ENCODE data around the gene GUCY2C. TPM values are rescaled to one million over a fixed set of nuclear protein-coding genes. Genes with fewer than 3 reads are reported as not detected.

GUCY2C gene
- total RNA-seq, 4 donors from 2014 or later, result 0.19 TPM; not detected in 3

DNA sequence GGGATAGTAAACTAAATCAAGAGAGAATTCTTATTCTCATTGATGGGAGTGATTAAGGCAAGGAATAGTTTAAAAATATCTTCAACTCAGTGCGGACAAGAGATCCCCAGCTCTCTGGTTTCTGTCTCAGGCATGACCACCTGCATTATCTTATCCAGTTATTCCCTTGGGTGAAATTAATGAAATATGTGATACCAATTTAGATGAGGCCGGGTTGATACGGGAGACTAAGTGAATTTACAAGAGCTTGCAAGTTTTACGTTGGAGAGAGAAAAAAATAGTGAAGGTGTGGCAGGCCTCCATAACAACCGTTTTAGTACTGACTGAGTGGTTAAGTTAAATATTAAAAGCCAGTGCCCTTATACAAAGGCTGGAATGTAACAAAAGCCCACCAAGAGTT lies 67.6 kb downstream of the GUCY2C start:
- TF ChIP-seq POLR2A (IDR thresholded peaks at IDR 0.05), result no peak
- TF ChIP-seq, protein P1, sequence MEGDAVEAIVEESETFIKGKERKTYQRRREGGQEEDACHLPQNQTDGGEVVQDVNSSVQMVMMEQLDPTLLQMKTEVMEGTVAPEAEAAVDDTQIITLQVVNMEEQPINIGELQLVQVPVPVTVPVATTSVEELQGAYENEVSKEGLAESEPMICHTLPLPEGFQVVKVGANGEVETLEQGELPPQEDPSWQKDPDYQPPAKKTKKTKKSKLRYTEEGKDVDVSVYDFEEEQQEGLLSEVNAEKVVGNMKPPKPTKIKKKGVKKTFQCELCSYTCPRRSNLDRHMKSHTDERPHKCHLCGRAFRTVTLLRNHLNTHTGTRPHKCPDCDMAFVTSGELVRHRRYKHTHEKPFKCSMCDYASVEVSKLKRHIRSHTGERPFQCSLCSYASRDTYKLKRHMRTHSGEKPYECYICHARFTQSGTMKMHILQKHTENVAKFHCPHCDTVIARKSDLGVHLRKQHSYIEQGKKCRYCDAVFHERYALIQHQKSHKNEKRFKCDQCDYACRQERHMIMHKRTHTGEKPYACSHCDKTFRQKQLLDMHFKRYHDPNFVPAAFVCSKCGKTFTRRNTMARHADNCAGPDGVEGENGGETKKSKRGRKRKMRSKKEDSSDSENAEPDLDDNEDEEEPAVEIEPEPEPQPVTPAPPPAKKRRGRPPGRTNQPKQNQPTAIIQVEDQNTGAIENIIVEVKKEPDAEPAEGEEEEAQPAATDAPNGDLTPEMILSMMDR (IDR thresholded peaks at IDR 0.05), result no peak
- Histone ChIP-seq H3K36me3 (no peaks in the 10 kb centered on the region), H3K27me3 (no peaks in the 10 kb centered on the region), H3K4me3 (no peak overlapping the region), H3K4me1 (peaks cover 0 to 7% (median 0%) of the 10 kb centered on the region in 3 donors), H3K27ac (no peak overlapping the region), H3K9me3 (no peaks in the 10 kb centered on the region)
- intact Hi-C loops (cut with DNase I), result no loop called here
- 73 to 77% methylated on average over 5 of the region's 5 CpGs for WGBS, 2 donors
- DNase-seq, result no peak

DNA sequence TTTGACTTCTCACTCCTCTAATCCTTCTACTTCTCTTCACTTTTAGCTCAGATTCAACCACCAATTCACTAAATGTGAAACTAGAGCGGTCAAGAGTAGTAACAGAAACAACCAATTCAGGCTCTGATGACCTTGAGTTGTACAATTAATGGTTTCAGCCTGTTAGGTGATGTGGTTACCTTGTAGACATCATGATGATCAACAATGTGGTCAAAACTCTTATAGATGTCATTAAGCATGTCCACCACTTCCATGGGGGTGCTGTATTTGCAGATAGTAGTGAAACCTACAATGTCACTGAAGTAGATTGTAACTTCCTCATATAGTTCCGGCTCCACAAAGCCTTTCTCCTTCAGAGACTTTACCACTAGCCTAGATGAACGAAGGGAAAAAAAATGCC lies 74.6 kb downstream of the GUCY2C start:
- no peaks in the 10 kb centered on the region for H3K27me3 ChIP-seq
- TF ChIP-seq POLR2A (IDR thresholded peaks at IDR 0.05), result no peak
- TF ChIP-seq, protein P1 (IDR thresholded peaks at IDR 0.05), result no peak
- intact Hi-C loops (cut with DNase I), result no loop called here
- H3K27ac ChIP-seq, result no peak overlapping the region
- no peaks in the 10 kb centered on the region for H3K9me3 ChIP-seq
- H3K36me3 ChIP-seq, result no peaks in the 10 kb centered on the region
- DNase-seq, result no peak
- peaks cover 0 to 6% (median 0%) of the 10 kb centered on the region in 3 donors for H3K4me1 ChIP-seq
- H3K4me3 ChIP-seq, result no peak overlapping the region
- 78 to 86% methylated on average over 3 of the region's 3 CpGs for WGBS, 2 donors

DNA sequence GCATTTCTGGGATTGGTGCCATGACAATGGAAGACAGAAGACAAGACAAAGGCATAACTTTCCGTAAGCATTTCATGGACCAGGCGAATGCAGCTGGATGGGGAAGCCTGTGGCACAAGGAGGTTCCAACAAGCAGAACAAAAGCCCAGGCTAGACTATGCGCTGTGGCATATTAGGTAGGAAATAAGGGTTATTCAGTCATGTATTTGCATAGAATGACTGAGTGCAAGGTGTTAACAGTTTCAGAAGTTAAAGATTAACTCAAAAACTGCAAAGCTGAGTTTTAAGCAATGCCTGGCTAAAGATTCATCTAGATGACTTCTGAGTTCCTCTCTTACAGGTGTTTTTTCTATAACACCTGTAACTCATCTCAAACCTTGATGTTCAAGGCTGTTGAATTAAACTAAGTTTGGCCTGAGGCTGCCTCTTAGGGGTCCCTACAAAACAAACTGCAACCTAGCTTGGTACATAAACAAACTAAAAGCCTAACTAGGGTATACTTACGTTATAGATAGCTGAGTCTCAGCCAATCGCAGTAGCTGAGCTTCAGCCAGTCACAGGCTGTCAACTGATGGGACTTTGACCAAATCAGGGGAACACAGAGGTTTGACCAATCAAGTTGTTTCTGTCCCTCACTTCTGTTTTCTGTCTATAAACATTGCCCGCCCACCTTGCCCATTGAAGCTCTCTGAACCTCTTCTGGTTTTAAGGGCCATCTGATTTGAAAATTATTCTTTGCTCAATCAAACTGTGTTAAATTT lies 76.5 kb downstream of the GUCY2C start:
- no peak overlapping the region for H3K4me3 ChIP-seq
- no peak for DNase-seq
- intact Hi-C loops (cut with DNase I), result no loop called here
- H3K27me3 ChIP-seq, result no peaks in the 10 kb centered on the region
- peaks cover 0 to 16% (median 3%) of the 10 kb centered on the region in 3 donors for H3K4me1 ChIP-seq
- no peaks in the 10 kb centered on the region for H3K9me3 ChIP-seq
- 73 to 85% methylated on average over 6 of the region's 6 CpGs for WGBS, 2 donors
- H3K27ac ChIP-seq, result no peak overlapping the region
- no peak for TF ChIP-seq POLR2A (IDR thresholded peaks at IDR 0.05)
- no peaks in the 10 kb centered on the region for H3K36me3 ChIP-seq

DNA sequence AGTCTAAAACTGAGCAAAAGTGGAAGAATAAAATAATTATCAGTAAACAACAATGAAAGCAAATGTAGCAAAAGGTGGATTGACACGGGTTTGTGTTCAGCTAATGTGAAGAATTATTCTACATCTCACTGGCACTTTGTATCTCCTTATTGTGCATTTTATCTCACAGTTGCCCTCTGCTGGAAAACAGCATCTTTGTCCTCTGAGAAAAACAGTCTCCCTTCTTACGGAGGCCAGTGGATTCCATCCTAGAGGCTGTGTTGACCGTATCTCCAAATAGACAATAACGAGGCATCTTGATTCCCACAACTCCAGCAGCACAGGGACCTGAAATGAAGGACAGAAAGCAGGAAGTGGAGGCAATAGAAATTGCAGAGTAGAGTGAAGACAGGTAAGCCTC lies 77.4 kb downstream of the GUCY2C start:
- TF ChIP-seq, protein P1 (IDR thresholded peaks at IDR 0.05), result peak in 5 of 6 experiments; percentile 21 to 64 (median 35)
- no peak for TF ChIP-seq POLR2A (IDR thresholded peaks at IDR 0.05)
- intact Hi-C loops (cut with DNase I), result no loop called here
- no peak overlapping the region for H3K4me3 ChIP-seq
- no peaks in the 10 kb centered on the region for H3K9me3 ChIP-seq
- no peaks in the 10 kb centered on the region for H3K27me3 ChIP-seq
- 37 to 48% methylated on average over 4 of the region's 4 CpGs for WGBS, 2 donors
- H3K27ac ChIP-seq, result no peak overlapping the region
- no peak for DNase-seq
- H3K4me1 ChIP-seq, result peaks cover 3 to 26% (median 5%) of the 10 kb centered on the region in 3 donors
- H3K36me3 ChIP-seq, result no peaks in the 10 kb centered on the region

DNA sequence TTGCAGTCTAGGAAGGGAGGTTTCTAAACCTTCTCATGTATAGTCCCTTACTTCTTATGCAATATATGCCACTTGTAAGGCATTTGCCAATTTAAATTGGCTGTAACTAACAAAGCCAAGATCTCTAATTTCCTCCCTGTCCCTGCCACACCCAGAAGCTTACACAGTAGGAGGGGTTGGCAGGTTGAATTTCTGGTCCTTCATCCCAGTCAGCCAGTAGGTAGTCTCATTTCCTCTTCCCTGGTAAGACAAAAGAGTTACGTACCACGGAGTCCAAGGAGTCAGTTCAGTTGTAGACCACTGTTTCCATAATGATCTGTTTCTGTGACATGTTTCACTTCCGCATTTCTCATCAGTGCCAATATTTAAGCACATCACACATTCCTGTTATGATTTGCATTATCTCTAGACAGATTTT lies 81.7 kb downstream of the GUCY2C start:
- H3K9me3 ChIP-seq, result peaks cover 0 to 11% (median 0%) of the 10 kb centered on the region in 3 donors
- TF ChIP-seq POLR2A (IDR thresholded peaks at IDR 0.05), result no peak
- TF ChIP-seq, protein P1 (IDR thresholded peaks at IDR 0.05), result no peak
- no peaks in the 10 kb centered on the region for H3K36me3 ChIP-seq
- intact Hi-C loops (cut with DNase I), result no loop called here
- no peak for DNase-seq
- no peak overlapping the region for H3K4me3 ChIP-seq
- H3K27me3 ChIP-seq, result no peaks in the 10 kb centered on the region
- WGBS, 2 donors, result 17 to 40% methylated on average over 3 of the region's 3 CpGs
- peaks cover 6 to 52% (median 12%) of the 10 kb centered on the region in 3 donors for H3K4me1 ChIP-seq
- H3K27ac ChIP-seq, result peak overlapping the region; percentile 70 to 83 (median 78)

All from esophagus squamous epithelium (tissue), 5 donors.